ENCODE data around the gene TACC2. TPM values are rescaled to one million over a fixed set of nuclear protein-coding genes. Genes with fewer than 3 reads are reported as not detected.

The TACC2 gene
- total and polyA plus RNA-seq, 3 experiments from 2014 or later: not detected

DNA sequence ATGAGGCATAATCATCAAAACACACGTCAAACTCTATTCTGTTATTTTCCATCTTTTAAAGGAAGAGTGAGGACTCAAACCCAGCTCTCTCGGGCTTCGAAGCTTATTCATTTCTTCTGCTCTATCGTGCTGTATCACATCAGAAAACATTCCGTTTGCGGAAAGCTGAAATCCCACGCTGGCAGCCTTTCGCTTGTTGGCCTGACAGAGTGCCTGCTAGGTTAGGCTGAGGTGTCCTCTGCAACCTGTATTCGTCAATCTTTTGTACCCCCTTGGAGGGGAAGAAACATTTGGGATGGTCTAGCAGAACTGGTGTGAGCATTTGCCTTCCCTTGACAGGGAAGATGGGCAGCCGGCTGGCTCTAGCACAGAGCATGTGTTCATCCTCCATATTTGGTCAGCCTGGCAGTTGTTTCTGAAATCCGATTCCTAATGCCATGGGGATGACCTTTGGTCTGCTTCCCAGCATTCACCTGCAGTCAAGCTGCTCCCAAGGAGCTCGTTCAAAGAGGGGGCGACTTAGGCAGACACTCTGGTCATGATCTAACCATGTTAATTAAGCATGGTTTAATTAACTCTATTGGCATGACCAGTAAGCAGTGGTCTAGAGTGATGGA is 55.2 kb downstream of the TACC2 start:
- Histone ChIP-seq H3K9me3 (ENCODE audit: low read length) (no peaks in the 10 kb centered on the region), H3K4me3 (ENCODE audit: low read length) (no peak overlapping the region), H3K4me1 (ENCODE audit: insufficient read depth, low read length) (no peaks in the 10 kb centered on the region), H3K27ac (ENCODE audit: low read depth, low read length) (no peak overlapping the region), H3K27me3 (ENCODE audit: insufficient read depth, low read length, poor library complexity, severe bottlenecking) (no peaks in the 10 kb centered on the region), H3K36me3 (ENCODE audit: insufficient read depth, low read length) (no peaks in the 10 kb centered on the region)
- Mint-ChIP-seq H3K36me3 (no peaks in the 10 kb centered on the region), H3K4me3 (no peak overlapping the region), H3K4me1 (no peaks in the 10 kb centered on the region), H3K27ac (no peak overlapping the region), H3K27me3 (peaks cover 9 to 28% of the 10 kb centered on the region in 2 donors), H3K9me3 (no peaks in the 10 kb centered on the region)
- ChIA-PET POLR2A (no interaction called here), CTCF (no interaction called here)
- no peak for DNase-seq

DNA sequence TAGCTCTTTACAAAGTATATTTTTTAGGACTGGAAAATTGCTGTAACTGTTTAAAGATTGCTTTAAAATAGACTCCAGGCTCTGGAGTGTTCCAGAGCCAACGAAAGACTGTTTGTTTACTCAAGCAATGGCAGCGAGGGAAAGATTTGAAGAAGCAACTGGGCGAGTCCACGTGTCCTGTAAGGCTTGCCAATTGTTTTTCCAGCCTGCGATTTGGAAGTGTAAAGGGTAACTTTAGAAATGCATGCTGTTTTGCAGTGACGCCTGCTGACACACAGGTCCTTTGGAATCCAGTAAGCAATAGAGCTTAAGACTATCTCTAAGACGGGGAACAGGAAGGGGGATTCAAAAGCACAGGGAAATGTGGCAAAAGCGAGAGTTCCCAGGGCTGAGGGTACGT is 55.8 kb downstream of the TACC2 start:
- no peak overlapping the region for H3K27ac Mint-ChIP-seq
- POLR2A ChIA-PET: no interaction called here
- H3K9me3 ChIP-seq (ENCODE audit: low read length): no peaks in the 10 kb centered on the region
- H3K36me3 ChIP-seq (ENCODE audit: insufficient read depth, low read length): no peaks in the 10 kb centered on the region
- H3K9me3 Mint-ChIP-seq: no peaks in the 10 kb centered on the region
- no peaks in the 10 kb centered on the region for H3K4me1 Mint-ChIP-seq
- CTCF ChIA-PET: no interaction called here
- no peak for DNase-seq
- H3K27me3 Mint-ChIP-seq: peaks cover 9 to 26% of the 10 kb centered on the region in 2 donors
- no peak overlapping the region for H3K4me3 ChIP-seq (ENCODE audit: low read length)
- H3K36me3 Mint-ChIP-seq: no peaks in the 10 kb centered on the region
- H3K27ac ChIP-seq (ENCODE audit: low read depth, low read length): no peak overlapping the region
- H3K4me1 ChIP-seq (ENCODE audit: insufficient read depth, low read length): no peaks in the 10 kb centered on the region
- no peak overlapping the region for H3K4me3 Mint-ChIP-seq
- no peaks in the 10 kb centered on the region for H3K27me3 ChIP-seq (ENCODE audit: insufficient read depth, low read length, poor library complexity, severe bottlenecking)

DNA sequence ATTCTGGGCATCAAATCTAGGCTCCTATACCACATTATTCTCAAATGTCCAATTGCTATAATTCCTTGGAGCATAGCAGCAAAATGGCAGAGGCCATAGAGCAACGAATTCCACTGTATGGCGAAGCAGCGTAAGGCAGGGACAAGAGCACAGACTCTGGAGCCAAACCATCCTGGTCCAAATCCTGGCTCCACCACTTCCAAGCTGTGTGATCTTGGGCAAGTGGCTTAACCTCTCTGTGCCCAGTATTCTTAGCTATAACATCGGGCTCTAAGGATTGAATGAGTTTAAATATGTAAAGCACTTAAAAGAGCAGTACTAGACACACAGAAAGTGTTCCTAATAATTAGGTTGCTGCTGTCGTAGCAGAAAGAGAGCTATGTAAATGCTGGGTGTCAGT is 56.2 kb downstream of the TACC2 start:
- Histone ChIP-seq H3K9me3 (ENCODE audit: low read length) (no peaks in the 10 kb centered on the region), H3K4me1 (ENCODE audit: insufficient read depth, low read length) (no peaks in the 10 kb centered on the region), H3K4me3 (ENCODE audit: low read length) (no peak overlapping the region), H3K27ac (ENCODE audit: low read depth, low read length) (no peak overlapping the region), H3K36me3 (ENCODE audit: insufficient read depth, low read length) (no peaks in the 10 kb centered on the region), H3K27me3 (ENCODE audit: insufficient read depth, low read length, poor library complexity, severe bottlenecking) (no peaks in the 10 kb centered on the region)
- no peak overlapping the region for H3K27ac Mint-ChIP-seq
- peaks cover 5 to 26% of the 10 kb centered on the region in 2 donors for H3K27me3 Mint-ChIP-seq
- H3K9me3 Mint-ChIP-seq: no peaks in the 10 kb centered on the region
- H3K4me3 Mint-ChIP-seq: no peak overlapping the region
- POLR2A ChIA-PET: no interaction called here
- H3K4me1 Mint-ChIP-seq: no peaks in the 10 kb centered on the region
- H3K36me3 Mint-ChIP-seq: no peaks in the 10 kb centered on the region
- CTCF ChIA-PET: no interaction called here
- no peak for DNase-seq

DNA sequence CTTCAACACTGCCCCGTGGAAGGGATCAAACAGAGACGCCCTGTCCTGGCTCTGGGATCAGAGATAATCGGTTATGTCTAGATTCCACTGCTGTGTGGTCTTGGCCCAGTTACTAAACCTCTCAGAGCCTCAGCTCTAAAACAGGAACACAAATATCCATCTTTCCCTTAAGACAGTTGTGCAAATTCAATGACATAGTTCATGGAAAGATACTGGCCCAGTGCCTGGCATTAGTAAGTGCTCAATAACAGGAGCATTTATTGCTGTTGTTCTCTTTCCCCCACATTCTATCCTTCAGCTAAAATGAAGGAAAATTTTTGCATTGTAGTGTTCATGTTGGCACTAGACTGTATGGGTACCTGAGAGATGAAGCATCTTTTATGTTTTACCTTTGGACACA is 58.6 kb downstream of the TACC2 start:
- H3K9me3 ChIP-seq (ENCODE audit: low read length): no peaks in the 10 kb centered on the region
- no peak overlapping the region for H3K4me3 Mint-ChIP-seq
- no peak overlapping the region for H3K27ac ChIP-seq (ENCODE audit: low read depth, low read length)
- H3K27me3 ChIP-seq (ENCODE audit: insufficient read depth, low read length, poor library complexity, severe bottlenecking): no peaks in the 10 kb centered on the region
- H3K27me3 Mint-ChIP-seq: peaks cover 2 to 26% of the 10 kb centered on the region in 2 donors
- H3K36me3 Mint-ChIP-seq: no peaks in the 10 kb centered on the region
- no peaks in the 10 kb centered on the region for H3K4me1 ChIP-seq (ENCODE audit: insufficient read depth, low read length)
- H3K4me3 ChIP-seq (ENCODE audit: low read length): no peak overlapping the region
- ChIA-PET CTCF (no interaction called here), POLR2A (no interaction called here)
- H3K9me3 Mint-ChIP-seq: no peaks in the 10 kb centered on the region
- H3K27ac Mint-ChIP-seq: no peak overlapping the region
- no peak for DNase-seq
- no peaks in the 10 kb centered on the region for H3K4me1 Mint-ChIP-seq
- H3K36me3 ChIP-seq (ENCODE audit: insufficient read depth, low read length): no peaks in the 10 kb centered on the region

DNA sequence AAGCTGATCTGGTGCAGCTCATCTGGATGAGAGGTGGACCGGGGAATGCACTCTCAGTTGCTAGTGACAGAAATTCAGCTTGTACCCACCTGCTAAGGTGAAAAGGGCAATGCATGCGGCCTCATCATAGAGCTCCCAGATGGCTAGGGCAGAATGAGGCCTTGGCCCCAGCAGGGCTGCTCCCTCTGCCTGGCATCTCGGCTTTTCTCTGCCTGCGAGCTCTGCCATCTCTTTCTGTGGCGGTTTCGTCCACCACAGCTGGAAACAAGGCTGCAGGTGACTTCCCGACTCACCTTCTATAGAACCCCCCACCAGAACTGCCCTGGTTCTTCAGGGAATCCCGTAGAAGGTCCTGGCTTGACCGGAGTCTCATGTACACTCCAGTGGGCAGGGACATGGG is 60.1 kb downstream of the TACC2 start:
- H3K9me3 ChIP-seq (ENCODE audit: low read length): no peaks in the 10 kb centered on the region
- no peaks in the 10 kb centered on the region for H3K4me1 Mint-ChIP-seq
- no peak overlapping the region for H3K27ac Mint-ChIP-seq
- H3K27me3 ChIP-seq (ENCODE audit: insufficient read depth, low read length, poor library complexity, severe bottlenecking): no peaks in the 10 kb centered on the region
- no peaks in the 10 kb centered on the region for H3K4me1 ChIP-seq (ENCODE audit: insufficient read depth, low read length)
- ChIA-PET POLR2A (no interaction called here), CTCF (no interaction called here)
- H3K27ac ChIP-seq (ENCODE audit: low read depth, low read length): no peak overlapping the region
- no peaks in the 10 kb centered on the region for H3K36me3 Mint-ChIP-seq
- DNase-seq: no peak
- no peaks in the 10 kb centered on the region for H3K36me3 ChIP-seq (ENCODE audit: insufficient read depth, low read length)
- H3K9me3 Mint-ChIP-seq: peaks cover 0 to 4% (median 0%) of the 10 kb centered on the region in 5 donors
- no peak overlapping the region for H3K4me3 Mint-ChIP-seq
- peaks cover 7 to 35% of the 10 kb centered on the region in 2 donors for H3K27me3 Mint-ChIP-seq
- no peak overlapping the region for H3K4me3 ChIP-seq (ENCODE audit: low read length)

DNA sequence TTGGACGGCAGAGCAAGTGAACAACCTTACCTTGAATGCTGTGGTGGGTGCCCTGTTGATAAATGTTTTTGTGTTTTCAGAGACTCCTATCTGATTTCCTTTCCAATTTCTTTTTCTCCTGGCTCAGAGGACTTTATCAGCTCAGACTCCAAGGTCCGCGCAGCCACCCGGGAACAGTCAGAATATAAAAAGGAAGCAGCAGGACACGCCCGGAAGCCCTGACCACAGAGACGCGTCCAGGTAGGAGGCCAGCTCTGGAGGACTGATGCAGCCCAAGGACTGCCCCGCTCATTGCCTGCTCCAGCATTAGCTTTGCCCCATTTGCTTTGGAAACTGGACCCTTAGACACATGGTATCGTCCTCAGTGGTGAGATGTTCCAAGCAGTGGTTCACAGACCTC is 61.3 kb downstream of the TACC2 start:
- no peaks in the 10 kb centered on the region for H3K4me1 Mint-ChIP-seq
- no peak overlapping the region for H3K4me3 Mint-ChIP-seq
- DNase-seq: no peak
- ChIA-PET CTCF (no interaction called here), POLR2A (no interaction called here)
- Histone ChIP-seq H3K27ac (ENCODE audit: low read depth, low read length) (no peak overlapping the region), H3K4me1 (ENCODE audit: insufficient read depth, low read length) (no peaks in the 10 kb centered on the region), H3K27me3 (ENCODE audit: insufficient read depth, low read length, poor library complexity, severe bottlenecking) (no peaks in the 10 kb centered on the region), H3K9me3 (ENCODE audit: low read length) (no peaks in the 10 kb centered on the region), H3K36me3 (ENCODE audit: insufficient read depth, low read length) (no peaks in the 10 kb centered on the region), H3K4me3 (ENCODE audit: low read length) (no peak overlapping the region)
- H3K27me3 Mint-ChIP-seq: peaks cover 7 to 26% of the 10 kb centered on the region in 2 donors
- peaks cover 0 to 5% (median 0%) of the 10 kb centered on the region in 5 donors for H3K9me3 Mint-ChIP-seq
- peak overlapping the region in 1 of 8 donors; percentile 44 for H3K27ac Mint-ChIP-seq
- no peaks in the 10 kb centered on the region for H3K36me3 Mint-ChIP-seq

DNA sequence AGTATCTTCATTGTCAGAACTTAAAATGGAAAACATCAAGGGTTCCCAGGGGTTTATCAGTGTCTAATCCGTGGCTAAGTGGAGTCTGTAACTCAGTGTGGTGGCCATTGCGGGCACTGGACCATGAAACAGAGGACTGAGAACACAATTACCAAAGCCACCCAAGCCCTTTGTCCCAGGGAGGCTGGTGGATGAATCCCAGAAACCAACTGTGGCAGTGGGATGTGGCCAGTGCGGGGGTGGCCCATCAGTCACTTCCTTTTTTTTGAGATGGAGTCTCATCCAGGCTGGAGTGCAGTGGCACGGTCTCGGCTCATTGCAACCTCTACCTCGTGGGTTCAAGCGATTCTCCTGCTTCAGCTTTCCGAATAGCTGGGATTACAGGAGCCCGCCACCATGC is 61.8 kb downstream of the TACC2 start:
- Mint-ChIP-seq H3K27ac (no peak overlapping the region), H3K4me1 (no peaks in the 10 kb centered on the region), H3K27me3 (peaks cover 7 to 21% of the 10 kb centered on the region in 2 donors), H3K4me3 (no peak overlapping the region), H3K9me3 (peaks cover 0 to 5% (median 0%) of the 10 kb centered on the region in 5 donors), H3K36me3 (no peaks in the 10 kb centered on the region)
- POLR2A ChIA-PET: no interaction called here
- no peak for DNase-seq
- H3K36me3 ChIP-seq (ENCODE audit: insufficient read depth, low read length): no peaks in the 10 kb centered on the region
- H3K27ac ChIP-seq (ENCODE audit: low read depth, low read length): no peak overlapping the region
- no peaks in the 10 kb centered on the region for H3K27me3 ChIP-seq (ENCODE audit: insufficient read depth, low read length, poor library complexity, severe bottlenecking)
- no peaks in the 10 kb centered on the region for H3K4me1 ChIP-seq (ENCODE audit: insufficient read depth, low read length)
- H3K4me3 ChIP-seq (ENCODE audit: low read length): no peak overlapping the region
- no peaks in the 10 kb centered on the region for H3K9me3 ChIP-seq (ENCODE audit: low read length)
- CTCF ChIA-PET: no interaction called here

DNA sequence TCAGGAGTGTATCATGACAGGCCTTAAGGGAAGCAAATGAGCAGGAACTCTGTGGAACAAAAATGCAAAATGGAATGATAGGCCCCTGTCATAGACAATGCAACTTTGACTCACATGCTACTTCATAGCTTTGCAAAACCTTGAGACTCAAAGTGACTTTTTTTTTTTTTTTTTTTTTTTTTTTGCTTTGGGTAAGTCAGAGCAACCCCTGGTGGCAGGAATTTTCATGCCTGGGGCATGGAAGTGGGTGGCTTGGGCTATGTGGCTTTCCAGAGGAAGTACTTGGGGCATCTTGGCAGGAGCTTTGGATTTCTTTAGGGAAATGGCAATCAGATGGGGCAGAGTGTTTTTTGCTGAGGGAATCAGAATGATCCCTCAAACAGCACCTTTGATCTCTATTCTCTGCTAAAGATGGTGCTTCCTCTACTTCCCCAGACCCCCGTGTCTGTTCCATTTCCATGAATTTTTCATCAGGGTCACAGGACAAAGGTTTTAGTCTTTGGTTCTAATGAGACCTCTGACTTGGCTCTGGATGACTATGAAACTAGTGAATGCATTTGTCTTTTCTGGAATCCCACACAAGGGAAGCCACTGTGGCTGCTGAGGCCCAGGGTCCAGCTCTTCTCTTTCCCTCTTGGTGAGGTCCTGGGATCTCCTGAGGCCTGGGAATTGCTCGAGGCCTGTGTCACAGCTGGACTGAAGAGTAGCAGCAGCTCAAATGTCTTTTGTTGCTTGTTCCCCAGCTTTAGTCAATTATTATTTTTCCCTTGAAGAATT is 62.8 kb downstream of the TACC2 start:
- CTCF ChIA-PET: no interaction called here
- H3K9me3 Mint-ChIP-seq: peaks cover 0 to 5% (median 0%) of the 10 kb centered on the region in 5 donors
- Histone ChIP-seq H3K27me3 (ENCODE audit: insufficient read depth, low read length, poor library complexity, severe bottlenecking) (no peaks in the 10 kb centered on the region), H3K4me3 (ENCODE audit: low read length) (no peak overlapping the region), H3K27ac (ENCODE audit: low read depth, low read length) (no peak overlapping the region), H3K4me1 (ENCODE audit: insufficient read depth, low read length) (no peaks in the 10 kb centered on the region), H3K9me3 (ENCODE audit: low read length) (no peaks in the 10 kb centered on the region), H3K36me3 (ENCODE audit: insufficient read depth, low read length) (no peaks in the 10 kb centered on the region)
- H3K27me3 Mint-ChIP-seq: peaks cover 7 to 21% of the 10 kb centered on the region in 2 donors
- no peak for DNase-seq
- no peaks in the 10 kb centered on the region for H3K36me3 Mint-ChIP-seq
- POLR2A ChIA-PET: no interaction called here
- H3K4me3 Mint-ChIP-seq: no peak overlapping the region
- no peaks in the 10 kb centered on the region for H3K4me1 Mint-ChIP-seq
- H3K27ac Mint-ChIP-seq: no peak overlapping the region

Measured in CD8-positive, alpha-beta memory T cell (primary cell).